Measurements from ENCODE around the gene C4orf17. TPM values are rescaled to one million over a fixed set of nuclear protein-coding genes. Genes with fewer than 3 reads are reported as not detected.
"Not testable (repeated sequence)": the region's sequence is repeated elsewhere in the genome, so short reads cannot be mapped to it uniquely, and the experiment has no call there.

The C4orf17 gene
- total RNA-seq, 1 donor from 2014 or later = not detected

GRCh38 chr4:99483636-99484035 lies 27.2 kb upstream of the C4orf17 start:
- Mint-ChIP-seq H3K4me3 (no peak overlapping the region), H3K27ac (no peak overlapping the region), H3K27me3 (ENCODE audit: insufficient read depth, low read depth) (peaks cover 2% of the 10 kb centered on the region), H3K9me3 (peaks cover 42% of the 10 kb centered on the region), H3K36me3 (peaks cover 4% of the 10 kb centered on the region), H3K4me1 (no peaks in the 10 kb centered on the region)
- H3K9ac ChIP-seq = no peak overlapping the region
- H3K36me3 ChIP-seq = no peaks in the 10 kb centered on the region
- H3K4me3 ChIP-seq = no peak overlapping the region
- H3F3A ChIP-seq (ENCODE audit: low read depth) = no peaks in the 10 kb centered on the region
- H2AFZ ChIP-seq (replicated peaks) = no peak overlapping the region
- H3K79me2 ChIP-seq (ENCODE audit: low read depth) = no peaks in the 10 kb centered on the region
- H3K27me3 ChIP-seq = no peaks in the 10 kb centered on the region
- DNase-seq (ENCODE audit: low spot score) = no peak
- peaks cover 17% of the 10 kb centered on the region for H3K9me3 ChIP-seq (ENCODE audit: low read depth)
- no peak overlapping the region for H3K4me2 ChIP-seq
- H4K20me1 ChIP-seq (ENCODE audit: low read depth) = no peaks in the 10 kb centered on the region
- no peaks in the 10 kb centered on the region for H3K4me1 ChIP-seq
- no peak overlapping the region for H3K27ac ChIP-seq
- no peak for TF ChIP-seq EZH2 (IDR thresholded peaks at IDR 0.05)
- no peak for TF ChIP-seq EZH2phosphoT487 (IDR thresholded peaks at IDR 0.05)

GRCh38 chr4:99485212-99485611 lies 25.6 kb upstream of the C4orf17 start:
- Mint-ChIP-seq H3K9me3 (peaks cover 42% of the 10 kb centered on the region), H3K36me3 (peaks cover 4% of the 10 kb centered on the region)
- no peak overlapping the region for H3K4me3 ChIP-seq

GRCh38 chr4:99486648-99487047 lies 24.2 kb upstream of the C4orf17 start:
- H3K36me3 ChIP-seq; H3K9ac ChIP-seq; H3K4me3 ChIP-seq; H3K4me1 Mint-ChIP-seq; H3F3A ChIP-seq (ENCODE audit: low read depth); H3K4me3 Mint-ChIP-seq; H3K27me3 ChIP-seq; H3K4me1 ChIP-seq; H2AFZ ChIP-seq (replicated peaks); H4K20me1 ChIP-seq (ENCODE audit: low read depth); H3K27ac ChIP-seq; H3K4me2 ChIP-seq; H3K79me2 ChIP-seq (ENCODE audit: low read depth); H3K27me3 Mint-ChIP-seq (ENCODE audit: insufficient read depth, low read depth); DNase-seq (ENCODE audit: low spot score); H3K36me3 Mint-ChIP-seq; H3K27ac Mint-ChIP-seq: not testable (repeated sequence)
- peaks cover 17% of the 10 kb centered on the region for H3K9me3 ChIP-seq (ENCODE audit: low read depth)
- peaks cover 45% of the 10 kb centered on the region for H3K9me3 Mint-ChIP-seq

More at GRCh38 chr4:99485212-99485611, 25.6 kb upstream of the C4orf17 start:
- Histone ChIP-seq H3K27me3 (no peaks in the 10 kb centered on the region), H3K4me1 (no peaks in the 10 kb centered on the region), H3F3A (ENCODE audit: low read depth) (no peaks in the 10 kb centered on the region), H2AFZ (replicated peaks) (no peak overlapping the region), H3K27ac (no peak overlapping the region), H4K20me1 (ENCODE audit: low read depth) (no peaks in the 10 kb centered on the region), H3K9me3 (ENCODE audit: low read depth) (peaks cover 17% of the 10 kb centered on the region), H3K9ac (no peak overlapping the region), H3K36me3 (no peaks in the 10 kb centered on the region), H3K79me2 (ENCODE audit: low read depth) (no peaks in the 10 kb centered on the region), H3K4me2 (no peak overlapping the region)
- no peak for DNase-seq (ENCODE audit: low spot score)
- peaks cover 2% of the 10 kb centered on the region for H3K27me3 Mint-ChIP-seq (ENCODE audit: insufficient read depth, low read depth)
- no peak overlapping the region for H3K27ac Mint-ChIP-seq
- no peak overlapping the region for H3K4me3 Mint-ChIP-seq
- TF ChIP-seq EZH2phosphoT487 (IDR thresholded peaks at IDR 0.05) = no peak
- no peak for TF ChIP-seq EZH2 (IDR thresholded peaks at IDR 0.05)
- TF ChIP-seq CTCF (IDR thresholded peaks at IDR 0.05) = no peak
- no peaks in the 10 kb centered on the region for H3K4me1 Mint-ChIP-seq

GRCh38 chr4:99490286-99490685 lies 20.5 kb upstream of the C4orf17 start:
- Histone ChIP-seq H3K27me3 (no peaks in the 10 kb centered on the region), H3K4me2 (no peak overlapping the region), H2AFZ (replicated peaks) (no peak overlapping the region), H3K27ac (no peak overlapping the region), H3F3A (ENCODE audit: low read depth) (no peaks in the 10 kb centered on the region), H3K9me3 (ENCODE audit: low read depth) (peaks cover 18% of the 10 kb centered on the region), H3K79me2 (ENCODE audit: low read depth) (no peaks in the 10 kb centered on the region), H3K4me3 (no peak overlapping the region), H3K9ac (no peak overlapping the region), H4K20me1 (ENCODE audit: low read depth) (no peaks in the 10 kb centered on the region), H3K4me1 (no peaks in the 10 kb centered on the region), H3K36me3 (no peaks in the 10 kb centered on the region)
- Mint-ChIP-seq H3K27ac (no peak overlapping the region), H3K36me3 (no peaks in the 10 kb centered on the region), H3K9me3 (peaks cover 49% of the 10 kb centered on the region), H3K27me3 (ENCODE audit: insufficient read depth, low read depth) (no peaks in the 10 kb centered on the region), H3K4me3 (no peak overlapping the region), H3K4me1 (no peaks in the 10 kb centered on the region)
- TF ChIP-seq EZH2 (IDR thresholded peaks at IDR 0.05) (no peak), EZH2phosphoT487 (IDR thresholded peaks at IDR 0.05) (no peak), CTCF (IDR thresholded peaks at IDR 0.05) (no peak)
- DNase-seq (ENCODE audit: low spot score) = no peak

All from neural progenitor cell (in vitro differentiated cells).